CD4-positive, alpha-beta T cell treated with Interleukin-15 for 1 hour (primary cell): ENCODE data around the gene COA1.
"Not testable (repeated sequence)": the region's sequence is repeated elsewhere in the genome, so short reads cannot be mapped to it uniquely, and the experiment has no call there.

ENCODE experiments used
- DNase-seq: peaks from one replicate; pipeline ENCODE4 v3.0.0-alpha.2; 2020

COA1 gene

GRCh38 chr7:43729214-43729923 lies at the start of gene COA1:
COA1 (minus strand) TSS chr7:43729523; CDS start chr7:43648614, 80,909 bp downstream.
- peak; percentile 85 for DNase-seq

GRCh38 chr7:43778293-43779044 lies 49.1 kb upstream of the COA1 start:
- not testable (repeated sequence) for DNase-seq

GRCh38 chr7:43775255-43775654 lies 45.9 kb upstream of the COA1 start:
- DNase-seq: not testable (repeated sequence)

GRCh38 chr7:43773268-43773667 lies 43.9 kb upstream of the COA1 start:
- DNase-seq: not testable (repeated sequence)

GRCh38 chr7:43771573-43771972 lies 42.2 kb upstream of the COA1 start:
- DNase-seq: no peak

- no peak for DNase-seq
Observed at GRCh38 chr7:43771128-43771527, 41.8 kb upstream of the COA1 start.

- no peak for DNase-seq
Observed at GRCh38 chr7:43769791-43770465, 40.6 kb upstream of the COA1 start.

GRCh38 chr7:43769281-43769680 lies 40.0 kb upstream of the COA1 start:
- no peak for DNase-seq

GRCh38 chr7:43768887-43769272 lies 39.6 kb upstream of the COA1 start:
- no peak for DNase-seq

- DNase-seq: no peak
Observed at GRCh38 chr7:43768201-43768886, 39.0 kb upstream of the COA1 start.

GRCh38 chr7:43767311-43767710 lies 38.0 kb upstream of the COA1 start:
- DNase-seq: no peak

GRCh38 chr7:43766564-43766963 lies 37.2 kb upstream of the COA1 start:
- DNase-seq: no peak

GRCh38 chr7:43764807-43765491 lies 35.6 kb upstream of the COA1 start:
- DNase-seq: no peak

- peak; percentile 40 for DNase-seq
Observed at GRCh38 chr7:43764039-43764761, 34.9 kb upstream of the COA1 start.

GRCh38 chr7:43763183-43763582 lies 33.9 kb upstream of the COA1 start:
- DNase-seq: no peak

- no peak for DNase-seq
Observed at GRCh38 chr7:43761938-43762692, 32.8 kb upstream of the COA1 start.

- no peak for DNase-seq
Observed at GRCh38 chr7:43761382-43761781, 32.1 kb upstream of the COA1 start.

GRCh38 chr7:43760861-43761260 lies 31.5 kb upstream of the COA1 start:
- DNase-seq: no peak

- peak; percentile 28 for DNase-seq
Observed at GRCh38 chr7:43758822-43759683, 29.7 kb upstream of the COA1 start.
